Glutamatergic neuron (in vitro differentiated cells): ENCODE data around the gene TNFSF13. TPM values are rescaled to one million over a fixed set of nuclear protein-coding genes. Genes with fewer than 3 reads are reported as not detected.
A peak's percentile ranks its signal among the peaks of the same experiment; 100 is the strongest.

Experiments
- DNase-seq: peaks from one replicate; pipeline ENCODE4 v3.0.0; 2022
- H3K27ac Mint-ChIP-seq: one replicate; pipeline ENCODE4 v1.8.0; 2020; ENCODE audit warnings: mild to moderate bottlenecking, mixed read lengths, inconsistent platforms; ENCODE audit not compliant: unreplicated experiment
- H3K27me3 Mint-ChIP-seq: one replicate; pipeline ENCODE4 v1.8.0; 2020; ENCODE audit warnings: mild to moderate bottlenecking, moderate library complexity, mixed read lengths, inconsistent platforms; ENCODE audit not compliant: unreplicated experiment
- H3K36me3 Mint-ChIP-seq: one replicate; pipeline ENCODE4 v1.8.0; 2020; ENCODE audit warnings: mild to moderate bottlenecking, mixed read lengths, inconsistent platforms; ENCODE audit not compliant: unreplicated experiment
- H3K4me1 Mint-ChIP-seq: one replicate; pipeline ENCODE4 v1.8.0; 2020; ENCODE audit warnings: mild to moderate bottlenecking, low read depth, mixed read lengths, inconsistent platforms; ENCODE audit not compliant: unreplicated experiment
- H3K4me3 Mint-ChIP-seq: one replicate; pipeline ENCODE4 v1.8.0; 2020; ENCODE audit warnings: mild to moderate bottlenecking, mixed read lengths, inconsistent platforms; ENCODE audit not compliant: unreplicated experiment
- H3K9me3 Mint-ChIP-seq: one replicate; pipeline ENCODE4 v1.8.0; 2020; ENCODE audit warnings: mild to moderate bottlenecking, moderate library complexity, mixed read lengths, inconsistent platforms; ENCODE audit not compliant: unreplicated experiment
- CTCF ChIP-seq: fragments of 200-600 bp; sonication (generic); IDR thresholded peaks from one replicate; pipeline ENCODE4 v1.5.0; 2021; ENCODE audit not compliant: partially characterized antibody, unreplicated experiment
- total RNA-seq: library from RNA; stranded (reverse); fragmentation: NEBNext Ultra II Directional; extraction: Animal tissue kit (Norgen Biotek cat#: 25700); gene quantifications from one replicate; pipeline ENCODE4 v1.2.1, GENCODE V29; 2021; ENCODE audit not compliant: unreplicated experiment

TNFSF13 gene
- total RNA-seq, 1 donor from 2014 or later: not detected

GRCh38 chr17:7576432-7576937, 17.9 kb downstream of the TNFSF13 start:
- H3K27ac Mint-ChIP-seq: peak overlapping the region; percentile 43

GRCh38 chr17:7577327-7578199, 19.0 kb downstream of the TNFSF13 start:
- Mint-ChIP-seq H3K9me3 (peaks cover 18% of the 10 kb centered on the region), H3K4me3 (peak overlapping the region; percentile 38)

More at GRCh38 chr17:7576432-7576937, 17.9 kb downstream of the TNFSF13 start:
- no peak for DNase-seq
- H3K9me3 Mint-ChIP-seq: peaks cover 18% of the 10 kb centered on the region
- H3K36me3 Mint-ChIP-seq: peaks cover 4% of the 10 kb centered on the region
- no peak for TF ChIP-seq CTCF
- H3K4me3 Mint-ChIP-seq: peak overlapping the region; percentile 55
- H3K27me3 Mint-ChIP-seq: peaks cover 14% of the 10 kb centered on the region
- H3K4me1 Mint-ChIP-seq: peaks cover 31% of the 10 kb centered on the region

GRCh38 chr17:7579001-7579833, 20.7 kb downstream of the TNFSF13 start, which contains the start of gene CD68:
Gene CD68, plus strand, starts transcription at chr17:7579638. Its CDS starts 40 bp downstream, at chr17:7579678.
- Mint-ChIP-seq H3K9me3 (peaks cover 21% of the 10 kb centered on the region), H3K4me3 (peak within 1 kb of the TSS; percentile 68), H3K27me3 (peaks cover 9% of the 10 kb centered on the region), H3K27ac (peak within 1 kb of the TSS; percentile 29), H3K4me1 (peaks cover 35% of the 10 kb centered on the region), H3K36me3 (peaks cover 4% of the 10 kb centered on the region)
- DNase-seq: no peak
- no peak for TF ChIP-seq CTCF

More at GRCh38 chr17:7577327-7578199, 19.0 kb downstream of the TNFSF13 start:
- Mint-ChIP-seq H3K4me1 (peaks cover 37% of the 10 kb centered on the region), H3K36me3 (peaks cover 4% of the 10 kb centered on the region), H3K27me3 (peaks cover 10% of the 10 kb centered on the region), H3K27ac (peak overlapping the region; percentile 72)
- TF ChIP-seq CTCF: no peak
- no peak for DNase-seq

GRCh38 chr17:7579834-7580603, 21.5 kb downstream of the TNFSF13 start:
- Mint-ChIP-seq H3K9me3 (peaks cover 25% of the 10 kb centered on the region), H3K4me1 (peaks cover 28% of the 10 kb centered on the region), H3K27me3 (peaks cover 13% of the 10 kb centered on the region), H3K27ac (no peak overlapping the region), H3K36me3 (peaks cover 4% of the 10 kb centered on the region), H3K4me3 (peak overlapping the region; percentile 68)
- no peak for DNase-seq
- no peak for TF ChIP-seq CTCF
